K562 (cell line): ENCODE data around the gene ASIC5. TPM values are rescaled to one million over a fixed set of nuclear protein-coding genes. Genes with fewer than 3 reads are reported as not detected.

Experiments used
- HCFC1 ChIP-seq: IDR thresholded peaks from 2 replicates; pipeline ENCODE4 v1.6.1; 2012; ENCODE audit warnings: low read depth, low read length, improper control_type of control experiment
- HDAC2 ChIP-seq: fragments of 450-650 bp; IDR thresholded peaks from 2 replicates; pipeline ENCODE4 v1.6.1; 2016; ENCODE audit warnings: mild to moderate bottlenecking
- POU5F1 ChIP-seq: fragments of 150-350 bp; IDR thresholded peaks from 2 replicates; pipeline ENCODE4 v1.6.1; 2014; ENCODE audit warnings: borderline replicate concordance, low read length, low read depth, mild to moderate bottlenecking; ENCODE audit not compliant: partially characterized antibody
- PPARD ChIP-seq: fragments of 250-450 bp; sonication (Bioruptor Pico); IDR thresholded peaks from 2 replicates; pipeline ENCODE4 v1.8.0; 2022; ENCODE audit warnings: inconsistent platforms, mild to moderate bottlenecking, moderate library complexity
- polyA plus RNA-seq, 8 experiments: library from polyadenylated mRNA; depleted of rRNA in 4 of 8; stranded (reverse) in 5 of 8; unstranded in 3 of 8; fragments of >200 nt; fragmentation: Nextera tagmentation in 2 of 8; fragmentation: Illumina TruSeq in 1 of 8; extraction: Ambion mirVana in 2 of 8; extraction: Trizol in 1 of 8; gene quantifications; 2 replicates each; pipeline versions ENCODE4 v1.2.1 to v1.2.3, GENCODE V29; 2011 to 2014; ENCODE audit warnings: inconsistent platforms in 1 of 8, missing spikeins in 1 of 8
- total RNA-seq, 7 experiments: library from RNA; depleted of rRNA in 6 of 7; stranded (reverse); fragments of >200 nt in 6 of 7; fragmentation: Illumina TruSeq in 2 of 7; extraction: Trizol in 2 of 7; gene quantifications; 2 replicates each; pipeline versions ENCODE4 v1.2.1 to v1.2.3, GENCODE V29; 2011 to 2021; ENCODE audit warnings: low replicate concordance in 1 of 7
- TF ChIP-seq, protein P1 (sequence below): fragments of 200-600 bp; sonication (generic); IDR thresholded peaks from one replicate; pipeline ENCODE4 v1.6.1; 2012; ENCODE audit warnings: mild to moderate bottlenecking, low read depth, low read length, inconsistent platforms
- TF ChIP-seq, protein P2 (sequence below): fragments of 450-650 bp; conservative IDR thresholded peaks from 2 replicates; pipeline ENCODE4 v1.6.1; 2016; ENCODE audit warnings: missing genetic modification characterization, low read depth, mild to moderate bottlenecking, control low read depth, missing compliant biosample characterization

ASIC5 gene
- total and polyA plus RNA-seq, 9 of the 15 experiments (the other 6 are each of a cell fraction or from before 2014, with no cell fraction given) = not detected

DNA sequence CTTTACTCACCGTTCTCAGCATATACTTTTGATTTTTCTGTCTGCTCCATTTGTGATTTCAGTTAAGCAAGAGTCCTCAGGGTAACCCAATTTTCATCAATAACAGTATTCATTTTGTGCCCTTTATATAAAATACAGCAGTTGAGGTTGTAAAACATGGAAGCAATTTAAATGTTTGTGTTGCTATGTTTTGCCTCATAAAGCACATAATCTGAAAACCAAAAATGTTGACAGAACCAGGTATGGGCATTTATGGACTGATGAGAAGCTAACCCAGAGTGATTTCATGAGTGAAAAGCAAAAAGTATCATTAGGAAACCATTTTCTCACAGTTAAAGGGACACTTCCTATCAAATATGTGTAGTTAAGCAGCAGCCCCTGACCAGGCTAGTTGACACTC, at the start of gene ASIC5 (continued):
- TF ChIP-seq, protein P1, sequence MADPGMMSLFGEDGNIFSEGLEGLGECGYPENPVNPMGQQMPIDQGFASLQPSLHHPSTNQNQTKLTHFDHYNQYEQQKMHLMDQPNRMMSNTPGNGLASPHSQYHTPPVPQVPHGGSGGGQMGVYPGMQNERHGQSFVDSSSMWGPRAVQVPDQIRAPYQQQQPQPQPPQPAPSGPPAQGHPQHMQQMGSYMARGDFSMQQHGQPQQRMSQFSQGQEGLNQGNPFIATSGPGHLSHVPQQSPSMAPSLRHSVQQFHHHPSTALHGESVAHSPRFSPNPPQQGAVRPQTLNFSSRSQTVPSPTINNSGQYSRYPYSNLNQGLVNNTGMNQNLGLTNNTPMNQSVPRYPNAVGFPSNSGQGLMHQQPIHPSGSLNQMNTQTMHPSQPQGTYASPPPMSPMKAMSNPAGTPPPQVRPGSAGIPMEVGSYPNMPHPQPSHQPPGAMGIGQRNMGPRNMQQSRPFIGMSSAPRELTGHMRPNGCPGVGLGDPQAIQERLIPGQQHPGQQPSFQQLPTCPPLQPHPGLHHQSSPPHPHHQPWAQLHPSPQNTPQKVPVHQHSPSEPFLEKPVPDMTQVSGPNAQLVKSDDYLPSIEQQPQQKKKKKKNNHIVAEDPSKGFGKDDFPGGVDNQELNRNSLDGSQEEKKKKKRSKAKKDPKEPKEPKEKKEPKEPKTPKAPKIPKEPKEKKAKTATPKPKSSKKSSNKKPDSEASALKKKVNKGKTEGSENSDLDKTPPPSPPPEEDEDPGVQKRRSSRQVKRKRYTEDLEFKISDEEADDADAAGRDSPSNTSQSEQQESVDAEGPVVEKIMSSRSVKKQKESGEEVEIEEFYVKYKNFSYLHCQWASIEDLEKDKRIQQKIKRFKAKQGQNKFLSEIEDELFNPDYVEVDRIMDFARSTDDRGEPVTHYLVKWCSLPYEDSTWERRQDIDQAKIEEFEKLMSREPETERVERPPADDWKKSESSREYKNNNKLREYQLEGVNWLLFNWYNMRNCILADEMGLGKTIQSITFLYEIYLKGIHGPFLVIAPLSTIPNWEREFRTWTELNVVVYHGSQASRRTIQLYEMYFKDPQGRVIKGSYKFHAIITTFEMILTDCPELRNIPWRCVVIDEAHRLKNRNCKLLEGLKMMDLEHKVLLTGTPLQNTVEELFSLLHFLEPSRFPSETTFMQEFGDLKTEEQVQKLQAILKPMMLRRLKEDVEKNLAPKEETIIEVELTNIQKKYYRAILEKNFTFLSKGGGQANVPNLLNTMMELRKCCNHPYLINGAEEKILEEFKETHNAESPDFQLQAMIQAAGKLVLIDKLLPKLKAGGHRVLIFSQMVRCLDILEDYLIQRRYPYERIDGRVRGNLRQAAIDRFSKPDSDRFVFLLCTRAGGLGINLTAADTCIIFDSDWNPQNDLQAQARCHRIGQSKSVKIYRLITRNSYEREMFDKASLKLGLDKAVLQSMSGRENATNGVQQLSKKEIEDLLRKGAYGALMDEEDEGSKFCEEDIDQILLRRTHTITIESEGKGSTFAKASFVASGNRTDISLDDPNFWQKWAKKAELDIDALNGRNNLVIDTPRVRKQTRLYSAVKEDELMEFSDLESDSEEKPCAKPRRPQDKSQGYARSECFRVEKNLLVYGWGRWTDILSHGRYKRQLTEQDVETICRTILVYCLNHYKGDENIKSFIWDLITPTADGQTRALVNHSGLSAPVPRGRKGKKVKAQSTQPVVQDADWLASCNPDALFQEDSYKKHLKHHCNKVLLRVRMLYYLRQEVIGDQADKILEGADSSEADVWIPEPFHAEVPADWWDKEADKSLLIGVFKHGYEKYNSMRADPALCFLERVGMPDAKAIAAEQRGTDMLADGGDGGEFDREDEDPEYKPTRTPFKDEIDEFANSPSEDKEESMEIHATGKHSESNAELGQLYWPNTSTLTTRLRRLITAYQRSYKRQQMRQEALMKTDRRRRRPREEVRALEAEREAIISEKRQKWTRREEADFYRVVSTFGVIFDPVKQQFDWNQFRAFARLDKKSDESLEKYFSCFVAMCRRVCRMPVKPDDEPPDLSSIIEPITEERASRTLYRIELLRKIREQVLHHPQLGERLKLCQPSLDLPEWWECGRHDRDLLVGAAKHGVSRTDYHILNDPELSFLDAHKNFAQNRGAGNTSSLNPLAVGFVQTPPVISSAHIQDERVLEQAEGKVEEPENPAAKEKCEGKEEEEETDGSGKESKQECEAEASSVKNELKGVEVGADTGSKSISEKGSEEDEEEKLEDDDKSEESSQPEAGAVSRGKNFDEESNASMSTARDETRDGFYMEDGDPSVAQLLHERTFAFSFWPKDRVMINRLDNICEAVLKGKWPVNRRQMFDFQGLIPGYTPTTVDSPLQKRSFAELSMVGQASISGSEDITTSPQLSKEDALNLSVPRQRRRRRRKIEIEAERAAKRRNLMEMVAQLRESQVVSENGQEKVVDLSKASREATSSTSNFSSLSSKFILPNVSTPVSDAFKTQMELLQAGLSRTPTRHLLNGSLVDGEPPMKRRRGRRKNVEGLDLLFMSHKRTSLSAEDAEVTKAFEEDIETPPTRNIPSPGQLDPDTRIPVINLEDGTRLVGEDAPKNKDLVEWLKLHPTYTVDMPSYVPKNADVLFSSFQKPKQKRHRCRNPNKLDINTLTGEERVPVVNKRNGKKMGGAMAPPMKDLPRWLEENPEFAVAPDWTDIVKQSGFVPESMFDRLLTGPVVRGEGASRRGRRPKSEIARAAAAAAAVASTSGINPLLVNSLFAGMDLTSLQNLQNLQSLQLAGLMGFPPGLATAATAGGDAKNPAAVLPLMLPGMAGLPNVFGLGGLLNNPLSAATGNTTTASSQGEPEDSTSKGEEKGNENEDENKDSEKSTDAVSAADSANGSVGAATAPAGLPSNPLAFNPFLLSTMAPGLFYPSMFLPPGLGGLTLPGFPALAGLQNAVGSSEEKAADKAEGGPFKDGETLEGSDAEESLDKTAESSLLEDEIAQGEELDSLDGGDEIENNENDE = no peak
- TF ChIP-seq HCFC1 (no peak), POU5F1 (no peak), PPARD (no peak), HDAC2 (no peak)
- TF ChIP-seq, protein P2, sequence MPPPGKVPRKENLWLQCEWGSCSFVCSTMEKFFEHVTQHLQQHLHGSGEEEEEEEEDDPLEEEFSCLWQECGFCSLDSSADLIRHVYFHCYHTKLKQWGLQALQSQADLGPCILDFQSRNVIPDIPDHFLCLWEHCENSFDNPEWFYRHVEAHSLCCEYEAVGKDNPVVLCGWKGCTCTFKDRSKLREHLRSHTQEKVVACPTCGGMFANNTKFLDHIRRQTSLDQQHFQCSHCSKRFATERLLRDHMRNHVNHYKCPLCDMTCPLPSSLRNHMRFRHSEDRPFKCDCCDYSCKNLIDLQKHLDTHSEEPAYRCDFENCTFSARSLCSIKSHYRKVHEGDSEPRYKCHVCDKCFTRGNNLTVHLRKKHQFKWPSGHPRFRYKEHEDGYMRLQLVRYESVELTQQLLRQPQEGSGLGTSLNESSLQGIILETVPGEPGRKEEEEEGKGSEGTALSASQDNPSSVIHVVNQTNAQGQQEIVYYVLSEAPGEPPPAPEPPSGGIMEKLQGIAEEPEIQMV (tag) = no peak
